IPS DF 4.7 (cell line): ENCODE measurements around the gene P2RY2.
"Not testable (repeated sequence)": the region's sequence is repeated elsewhere in the genome, so short reads cannot be mapped to it uniquely, and the experiment has no call there.

Experiments used
- DNase-seq: peaks from one replicate; pipeline ENCODE4 v3.0.0-alpha.2; 2013; ENCODE audit warnings: low spot score; ENCODE audit errors: extremely low read depth

Gene P2RY2

GRCh38 chr11:73265853-73266645 is 48.0 kb downstream of the P2RY2 start:
- no peak for DNase-seq

GRCh38 chr11:73266646-73267020 is 48.6 kb downstream of the P2RY2 start:
- no peak for DNase-seq

- DNase-seq, result no peak
Observed at GRCh38 chr11:73267122-73267846, 49.2 kb downstream of the P2RY2 start.

- no peak for DNase-seq
Observed at GRCh38 chr11:73267906-73268540, 49.9 kb downstream of the P2RY2 start.

GRCh38 chr11:73268671-73269271 is 50.7 kb downstream of the P2RY2 start:
- DNase-seq, result no peak

GRCh38 chr11:73269459-73270015 is 51.5 kb downstream of the P2RY2 start:
- no peak for DNase-seq

GRCh38 chr11:73270016-73270854 is 52.2 kb downstream of the P2RY2 start:
- DNase-seq, result no peak

GRCh38 chr11:73270855-73271477 is 52.9 kb downstream of the P2RY2 start:
- no peak for DNase-seq

GRCh38 chr11:73271478-73271865 is 53.4 kb downstream of the P2RY2 start:
- DNase-seq, result not testable (repeated sequence)

GRCh38 chr11:73271936-73272679 is 54.0 kb downstream of the P2RY2 start, which contains the start of gene P2RY6:
P2RY6 (plus strand) TSS chr11:73272338; CDS start chr11:73296519, 24,181 bp downstream.
- DNase-seq, result no peak

- no peak for DNase-seq
Observed at GRCh38 chr11:73272680-73273038, 54.6 kb downstream of the P2RY2 start.

- DNase-seq, result no peak
Observed at GRCh38 chr11:73273222-73273895, 55.3 kb downstream of the P2RY2 start.

- not testable (repeated sequence) for DNase-seq
Observed at GRCh38 chr11:73274191-73274590, 56.1 kb downstream of the P2RY2 start.

- DNase-seq, result no peak
Observed at GRCh38 chr11:73274722-73275380, 56.8 kb downstream of the P2RY2 start.

- no peak for DNase-seq
Observed at GRCh38 chr11:73275381-73275750, 57.3 kb downstream of the P2RY2 start.

GRCh38 chr11:73277467-73277866 is 59.4 kb downstream of the P2RY2 start:
- no peak for DNase-seq

- DNase-seq, result no peak
Observed at GRCh38 chr11:73280626-73281025, 62.5 kb downstream of the P2RY2 start.

GRCh38 chr11:73281201-73281741 is 63.2 kb downstream of the P2RY2 start:
- DNase-seq, result no peak
